NK-92 treated with Interleukin-12 subunit alpha and Interleukin-12 subunit beta, amount 100 ng/mL, for 24 hours (cell line): ENCODE measurements around the gene LYZL2.
"Not testable (repeated sequence)": the region's sequence is repeated elsewhere in the genome, so short reads cannot be mapped to it uniquely, and the experiment has no call there.

Experiments used
- DNase-seq: peaks from one replicate; lab custom pipeline; 2025; lab: John Stamatoyannopoulos, UW

LYZL2 gene

DNA sequence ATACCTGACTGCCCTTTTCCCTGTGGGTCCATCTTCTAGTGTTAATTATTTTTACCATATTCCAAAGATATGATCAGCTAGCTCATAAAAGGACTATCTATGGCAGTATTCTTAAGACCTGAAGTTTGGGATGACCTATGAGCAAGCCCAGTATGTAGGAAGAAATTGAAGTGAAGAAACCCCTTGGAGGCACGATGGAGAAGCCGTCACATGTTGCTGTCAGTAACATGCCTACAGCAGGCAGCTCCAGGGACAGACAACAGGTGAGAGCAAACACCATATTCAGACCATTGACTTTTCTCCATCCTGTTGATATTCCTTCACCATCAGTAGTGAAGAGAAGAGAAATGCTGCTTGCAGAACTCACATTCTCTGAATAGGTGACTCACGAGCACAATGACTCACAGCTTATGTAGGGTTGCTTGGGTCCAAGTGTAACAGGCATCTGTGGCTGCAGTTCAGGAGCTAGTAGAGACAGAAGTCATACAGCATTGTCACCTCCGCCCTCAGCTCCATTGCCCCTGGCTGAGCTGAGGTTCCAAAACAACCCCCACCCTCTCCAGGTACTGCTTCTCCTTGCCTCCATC, 8.4 kb upstream of the LYZL2 start:
- DNase-seq = no peak

- no peak for DNase-seq
Observed at GRCh38 chr10:30631188-30631587, 1.6 kb upstream of the LYZL2 start.

GRCh38 chr10:30630571-30630970, 1.0 kb upstream of the LYZL2 start:
- no peak for DNase-seq

DNA sequence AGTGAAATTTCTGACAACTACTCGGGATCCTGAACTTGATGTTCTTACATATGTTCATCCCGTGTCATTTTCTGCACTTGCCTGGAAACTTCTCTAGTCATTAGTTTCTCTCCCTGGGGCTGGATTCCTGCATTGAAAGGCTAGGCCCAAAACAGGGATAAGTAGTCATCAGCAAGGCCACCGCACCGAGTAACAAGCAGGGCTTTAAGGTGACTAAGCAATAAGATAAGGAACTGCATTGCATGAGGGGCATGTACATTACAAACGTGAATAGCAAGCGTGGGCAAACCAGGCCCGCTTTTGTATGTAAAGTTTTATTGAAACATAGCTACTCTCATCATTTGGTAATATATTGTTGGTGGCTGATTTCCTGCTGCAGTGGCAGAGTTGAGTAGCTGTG, 977 bp downstream of the LYZL2 start:
- DNase-seq = not testable (repeated sequence)

- DNase-seq = not testable (repeated sequence)
Observed at GRCh38 chr10:30626837-30627236, 2.7 kb downstream of the LYZL2 start.

DNA sequence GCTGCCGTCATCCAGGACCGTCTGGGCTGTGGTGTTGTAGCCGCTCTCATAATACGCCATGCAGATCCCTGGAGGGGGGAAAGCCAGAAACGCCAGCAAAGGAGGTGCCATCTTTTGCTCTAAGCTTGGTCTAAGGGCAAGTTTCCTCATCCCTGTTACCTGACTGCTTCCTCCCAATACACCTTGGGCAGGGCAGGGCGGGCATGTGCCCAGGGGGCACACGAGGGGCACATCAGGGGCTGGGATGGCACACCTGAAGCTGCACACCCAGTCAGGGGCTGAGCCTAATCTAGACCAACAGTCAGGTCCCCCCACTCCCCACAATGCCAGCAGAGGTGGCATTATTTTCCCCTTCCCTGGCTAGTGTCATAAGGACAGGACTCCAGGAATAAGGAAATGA, 3.4 kb downstream of the LYZL2 start:
- DNase-seq = not testable (repeated sequence)

DNA sequence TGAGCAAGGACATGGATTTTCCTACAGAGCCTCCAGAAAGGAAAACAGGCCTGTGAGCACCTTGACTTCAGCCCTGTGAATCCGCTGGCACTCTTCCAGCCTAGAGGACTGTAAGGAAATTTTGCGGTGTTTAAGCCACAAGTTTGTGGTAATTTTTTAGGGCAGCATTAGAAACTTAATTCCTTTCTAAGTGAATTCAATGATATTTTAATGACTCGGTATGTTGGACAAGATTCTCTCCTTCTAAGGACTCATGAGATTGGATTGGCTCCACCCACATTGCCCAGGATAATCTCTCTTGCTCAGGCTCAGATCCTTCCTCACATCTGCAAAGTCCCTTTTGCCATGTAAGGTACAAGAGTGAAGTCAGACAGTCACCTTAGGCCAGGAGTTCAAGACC, 4.5 kb downstream of the LYZL2 start:
- no peak for DNase-seq

DNA sequence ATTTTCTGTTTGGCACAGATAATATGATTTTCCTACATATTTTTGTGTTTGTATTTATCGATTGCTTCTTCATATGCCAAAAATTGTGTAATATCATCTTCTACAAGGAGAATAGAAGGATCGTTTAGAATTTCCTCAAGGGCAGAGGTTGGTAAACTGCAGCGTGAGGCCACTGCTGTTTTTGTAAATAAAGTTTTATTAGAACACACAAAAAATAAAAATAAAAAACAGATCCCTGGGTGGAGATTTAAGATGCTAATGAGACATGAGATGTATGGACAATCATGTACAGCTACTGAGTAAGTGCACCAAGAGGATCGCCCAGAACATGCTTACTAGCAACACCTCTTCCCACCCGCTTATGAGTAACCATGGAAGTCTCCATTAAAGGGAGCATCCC, 9.6 kb downstream of the LYZL2 start:
- no peak for DNase-seq

DNA sequence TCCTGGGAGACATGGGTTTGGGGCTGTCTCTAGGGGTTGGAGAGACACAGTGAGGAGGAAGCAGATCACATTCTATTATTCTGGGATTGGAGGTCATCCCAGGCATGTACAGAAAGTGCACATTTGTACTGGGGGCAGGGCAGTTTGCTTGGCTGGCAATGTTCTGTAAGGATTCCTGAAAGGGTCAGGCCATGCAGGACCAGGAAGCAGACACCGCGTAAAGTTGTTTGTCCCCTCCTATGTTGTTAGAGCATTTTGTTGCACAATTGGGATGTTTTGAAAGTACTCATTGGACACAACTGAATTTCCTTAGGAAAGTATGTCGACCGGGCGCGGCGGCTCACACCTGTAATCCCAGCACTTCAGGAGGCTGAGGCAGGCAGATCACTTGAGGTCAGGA, 12.5 kb downstream of the LYZL2 start:
- no peak for DNase-seq

GRCh38 chr10:30611041-30611440, 18.5 kb downstream of the LYZL2 start:
- DNase-seq = not testable (repeated sequence)

DNA sequence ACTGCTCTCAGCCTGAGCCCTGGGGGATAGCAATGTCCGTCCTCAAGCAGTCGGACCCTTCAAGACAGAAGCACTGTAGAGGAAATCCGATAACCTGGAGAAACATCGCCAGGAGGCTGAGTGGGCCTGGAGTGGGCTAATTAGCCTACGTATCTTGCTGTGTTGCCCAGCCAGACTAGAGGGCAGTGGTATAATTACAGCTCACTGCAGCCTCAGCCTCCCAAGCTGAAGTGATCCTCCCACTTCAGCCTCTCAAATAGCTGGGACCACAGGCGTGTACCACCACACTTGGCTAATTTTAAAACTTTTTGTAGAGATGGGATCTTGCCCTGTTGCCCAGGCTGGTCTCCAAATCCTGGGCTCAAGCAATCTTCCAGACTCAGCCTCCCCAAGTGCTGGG, 21.7 kb downstream of the LYZL2 start:
- no peak for DNase-seq

GRCh38 chr10:30606313-30606712, 23.2 kb downstream of the LYZL2 start:
- DNase-seq = no peak

DNA sequence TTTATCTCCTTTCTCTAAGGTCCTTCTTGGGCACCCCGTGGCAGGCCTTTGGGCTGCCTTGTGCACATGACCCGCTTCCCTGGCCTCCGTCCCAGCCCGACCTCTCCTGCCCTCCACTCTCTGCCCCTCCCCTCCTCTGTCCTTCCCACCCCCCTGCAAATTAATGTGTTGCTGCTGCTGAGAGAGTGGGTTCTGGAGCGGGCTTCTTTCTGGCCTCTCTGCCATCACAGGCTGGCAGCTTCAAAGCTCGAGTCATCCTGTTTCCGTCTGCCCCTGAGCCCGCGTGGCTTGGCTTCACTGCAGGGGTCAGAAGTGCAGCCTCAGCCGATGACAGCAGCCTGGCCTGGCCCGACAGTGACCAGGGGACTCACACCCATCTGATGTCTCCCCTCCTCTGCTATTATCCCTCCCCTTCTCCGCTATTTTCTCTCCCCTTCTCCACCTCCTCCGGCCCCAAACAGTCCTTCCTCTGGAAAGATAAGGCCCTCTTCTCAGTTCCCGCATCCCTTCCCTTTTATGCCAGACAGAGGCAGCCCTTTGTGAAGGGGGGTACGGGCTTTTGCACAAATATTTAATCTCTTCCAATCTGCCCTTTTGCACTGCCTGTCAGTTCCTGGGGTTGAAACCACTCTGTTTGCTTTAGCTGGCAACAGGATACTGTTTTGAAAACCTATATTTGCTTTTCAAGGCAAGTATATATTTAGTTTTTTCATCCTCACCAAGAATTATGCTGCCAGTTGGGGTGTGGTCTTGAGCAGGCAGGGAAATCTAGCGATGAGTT, 24.0 kb downstream of the LYZL2 start:
- not testable (repeated sequence) for DNase-seq

DNA sequence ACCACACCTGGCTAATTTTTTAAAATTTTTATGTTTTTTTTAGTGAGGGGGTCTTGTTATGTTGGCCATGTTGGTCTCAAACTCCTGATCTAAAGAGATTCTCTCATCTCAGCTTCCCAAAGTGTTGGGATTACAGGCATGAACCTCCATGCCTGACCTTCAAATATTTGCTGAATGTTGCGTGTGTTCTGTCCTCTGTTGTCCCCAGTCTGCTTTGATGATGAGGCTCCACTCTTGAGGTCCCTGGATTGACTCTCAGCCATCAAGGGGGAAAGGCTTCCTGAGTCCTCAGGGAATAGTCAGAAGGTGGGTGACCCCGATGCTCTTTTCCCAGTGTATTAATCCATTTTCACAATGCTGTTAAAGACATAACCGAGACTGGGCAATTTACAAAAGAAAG, 26.0 kb downstream of the LYZL2 start:
- no peak for DNase-seq

GRCh38 chr10:30602747-30603146, 26.8 kb downstream of the LYZL2 start:
- no peak for DNase-seq

DNA sequence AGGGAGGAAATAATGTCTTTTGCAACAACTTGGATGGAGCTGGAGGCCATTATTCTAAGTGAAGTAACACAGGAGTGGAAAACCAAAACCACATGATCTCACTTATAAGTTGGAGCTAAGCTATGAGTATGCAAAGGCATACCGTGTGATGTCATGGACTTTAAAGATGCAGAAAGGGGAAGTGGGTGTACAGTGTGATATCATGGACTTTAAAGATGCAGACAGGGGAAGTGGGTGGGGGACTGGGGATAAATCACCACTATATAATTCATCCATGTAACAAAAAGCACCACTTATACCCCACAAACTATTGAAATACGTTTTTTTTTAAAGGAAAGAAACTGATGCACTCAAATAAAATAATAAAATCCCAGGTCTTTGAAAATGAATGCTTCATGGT, 29.5 kb downstream of the LYZL2 start:
- DNase-seq = no peak

DNA sequence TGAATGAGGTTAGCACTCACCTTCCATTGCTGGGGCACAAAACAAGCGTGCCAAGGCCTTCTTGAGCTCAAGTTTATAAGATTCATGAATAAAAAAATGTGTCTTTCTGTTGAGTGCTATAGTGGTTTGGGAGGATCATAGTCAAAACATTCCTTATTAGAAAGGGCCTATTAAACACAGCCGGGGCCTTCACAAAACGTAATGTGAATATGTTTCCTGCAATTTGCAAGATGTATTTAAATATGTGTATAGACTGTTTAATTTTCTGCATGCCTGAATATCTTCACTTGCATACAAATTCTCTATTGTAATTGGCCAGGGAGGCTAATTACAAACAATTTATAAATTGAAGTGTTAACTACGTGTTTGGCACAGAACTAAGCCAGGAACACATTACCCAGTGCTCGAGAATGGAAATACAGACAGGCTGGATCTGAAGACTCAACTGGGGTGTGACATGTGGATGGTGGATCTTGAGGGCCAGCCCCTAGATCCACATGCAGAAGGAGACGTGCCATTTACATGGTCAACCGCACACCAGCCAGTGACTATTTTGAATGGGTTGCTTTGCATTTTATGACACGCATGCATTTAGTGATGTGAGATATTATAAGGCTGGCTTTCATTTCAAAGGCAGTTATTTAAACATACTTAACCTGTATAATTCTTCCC, 31.3 kb downstream of the LYZL2 start:
- DNase-seq = no peak

GRCh38 chr10:30597433-30597824, 32.1 kb downstream of the LYZL2 start:
- DNase-seq = not testable (repeated sequence)

GRCh38 chr10:30596493-30597432, 32.8 kb downstream of the LYZL2 start:
- DNase-seq = not testable (repeated sequence)

DNA sequence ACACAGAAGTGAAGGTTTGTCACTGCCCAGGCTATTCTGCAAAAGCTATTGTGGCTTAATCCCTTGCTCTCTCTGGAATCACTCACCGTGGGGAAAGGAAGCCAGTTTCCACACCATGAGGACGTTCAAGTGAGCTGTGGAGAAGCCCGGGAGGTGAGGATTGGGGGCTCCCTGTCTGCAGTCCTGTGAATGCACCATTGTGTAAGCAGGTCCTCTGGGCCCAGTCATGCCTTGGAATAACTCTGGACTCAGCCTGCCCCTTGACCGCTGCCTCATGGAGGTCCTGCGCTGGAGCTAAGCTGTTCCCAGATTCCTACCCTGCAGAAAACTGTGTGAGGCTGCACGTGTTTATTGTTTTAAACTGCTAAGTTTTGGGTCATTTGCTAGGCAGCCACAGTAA, 33.5 kb downstream of the LYZL2 start:
- no peak for DNase-seq

DNA sequence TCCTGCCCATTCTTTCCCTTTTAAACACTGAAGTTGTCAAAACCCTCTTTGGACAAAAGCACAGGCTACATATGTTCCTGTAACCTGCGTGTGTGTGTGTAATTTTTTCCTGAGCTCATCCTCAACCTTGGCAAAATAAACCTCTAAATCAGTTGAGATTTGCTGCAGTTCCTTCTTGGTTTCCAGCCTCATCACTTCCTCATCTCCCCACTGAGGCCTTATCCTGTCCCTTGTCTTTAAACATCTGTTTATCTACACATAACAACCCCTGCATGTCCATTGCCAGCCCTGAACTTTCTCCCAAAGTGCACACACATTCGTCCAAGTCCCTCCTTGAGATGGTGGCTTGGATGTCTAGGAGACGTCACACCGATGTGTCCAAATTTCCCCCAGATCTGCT, 35.5 kb downstream of the LYZL2 start:
- DNase-seq = no peak

DNA sequence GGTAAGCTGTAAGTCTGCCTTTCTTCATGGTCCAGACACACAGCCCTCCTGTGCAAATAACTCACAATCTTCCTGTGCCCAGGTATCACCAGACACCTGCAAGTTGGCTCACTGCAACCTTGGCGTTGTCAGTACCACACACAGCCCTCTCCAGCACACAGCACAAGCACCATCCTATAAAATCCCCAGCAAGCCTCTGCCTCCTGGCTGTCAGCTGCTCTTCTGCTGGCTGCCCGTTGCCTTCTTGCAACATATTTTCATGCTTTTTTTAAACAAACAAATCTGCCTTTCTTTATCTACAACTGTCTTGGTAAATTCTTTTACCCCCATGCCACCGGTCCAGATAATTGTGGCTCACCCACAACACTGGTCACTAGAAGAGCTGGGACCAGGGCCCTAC, 36.8 kb downstream of the LYZL2 start:
- not testable (repeated sequence) for DNase-seq
